Measurements from ENCODE around the gene TMEM134. TPM values are rescaled to one million over a fixed set of nuclear protein-coding genes. Genes with fewer than 3 reads are reported as not detected.

The TMEM134 gene
- total and polyA plus RNA-seq, 2 donors (not counting 3 experiments of a cell fraction or from before 2014, with no cell fraction given), result 33.4 to 207 TPM

DNA sequence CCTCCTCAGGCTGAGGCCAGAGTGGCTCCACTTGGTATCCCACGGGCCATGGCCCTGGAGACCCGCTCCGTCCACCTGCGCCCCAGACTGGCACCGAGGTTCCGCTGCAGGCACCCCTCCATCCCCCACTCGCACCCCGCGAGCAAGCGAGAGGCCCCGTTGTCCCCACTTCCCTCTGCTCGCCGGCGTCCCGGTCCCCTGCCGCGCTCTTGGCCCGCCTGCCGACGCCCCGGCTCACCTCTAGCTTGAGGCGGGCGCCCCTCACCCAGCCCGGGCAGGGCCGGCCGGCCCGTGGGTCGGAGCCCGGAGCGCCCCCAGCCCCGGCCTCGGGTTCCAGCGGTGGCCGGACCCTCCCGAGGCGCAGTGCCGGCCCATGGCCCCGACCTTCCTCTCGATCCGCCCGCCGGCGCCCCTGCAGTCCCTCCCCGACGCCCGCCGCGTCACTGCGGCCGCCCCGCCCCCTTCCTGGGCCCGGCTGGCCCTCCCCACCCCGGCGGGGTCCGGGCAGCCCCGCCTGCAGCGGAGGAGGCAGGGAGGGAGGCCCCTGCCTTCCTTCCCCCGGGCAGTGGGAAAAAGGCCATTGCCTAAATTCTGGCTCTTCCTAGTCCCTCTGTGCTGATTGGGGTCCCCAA, 36.0 kb upstream of the TMEM134 start, which contains the start of gene PITPNM1:
Gene PITPNM1 (minus strand): TSS at position 414 of the 632 bp plus-strand sequence. CDS start 1,183 bp downstream, outside the sequence.
- dilution Hi-C loops (cut with MboI; ENCODE audit: extremely low pct_ligation_motif_present, low sequenced_read_pairs), result no loop called here
- FAIRE-seq (peak; percentile 54), DNase-seq (ENCODE audit: low read depth, low spot score) (no peak)
- Histone ChIP-seq H3K27ac (ENCODE audit: insufficient read depth, low read depth, low read length) (peak within 1 kb of the TSS; percentile 51), H3K36me3 (ENCODE audit: control insufficient read depth in 2 of 2, extremely low read depth in 1 of 2, insufficient read depth in 2 of 2, low read length in 2 of 2) (peaks cover 0 to 4% of the 10 kb centered on the region in 2 experiments), H3K4me1 (ENCODE audit: control insufficient read depth, extremely low read depth, insufficient read depth, low read length) (peaks cover 36% of the 10 kb centered on the region), H3K9me1 (replicated peaks; ENCODE audit: control insufficient read depth, extremely low read depth, insufficient read depth, low read length) (no peaks in the 10 kb centered on the region), H4K20me1 (replicated peaks; ENCODE audit: control insufficient read depth, extremely low read depth, insufficient read depth, low read length) (no peaks in the 10 kb centered on the region), H3K79me2 (ENCODE audit: control insufficient read depth, insufficient read depth, low read length) (peaks cover 11% of the 10 kb centered on the region), H3K9me3 (replicated peaks; ENCODE audit: control insufficient read depth, insufficient read depth, low read length) (no peaks in the 10 kb centered on the region), H3K9ac (replicated peaks; ENCODE audit: extremely low read depth, insufficient read depth, low read length) (peak within 1 kb of the TSS; percentile 48), H3K27me3 (ENCODE audit: control insufficient read depth in 2 of 2, insufficient read depth in 2 of 2, low read length in 2 of 2) (no peaks in the 10 kb centered on the region), H3K4me2 (ENCODE audit: insufficient read depth, low read length) (peak within 1 kb of the TSS; percentile 62), H3K4me3 (replicated peaks in 1 of 3; ENCODE audit: insufficient read depth in 1 of 3, low read depth in 1 of 3, low read length in 3 of 3) (peak within 1 kb of the TSS; percentile 33 to 64 (median 43)), H2AFZ (ENCODE audit: low read depth, low read length) (peak within 1 kb of the TSS; percentile 56)
- no TSS peak for BruUV-seq (replicated peaks)
- intact Hi-C loops (cut with micrococcal nuclease), result loop anchor here (2.0 to 10.0 kb wide), 2 partner anchors 62 to 240 kb away; partner anchors contain the start of genes CORO1B and GRK2
- TF ChIP-seq POLR2AphosphoS5 (IDR thresholded peaks at IDR 0.05; ENCODE audit: insufficient read depth, low read depth, low read length), result peak; percentile 23
- TF ChIP-seq, protein P1, sequence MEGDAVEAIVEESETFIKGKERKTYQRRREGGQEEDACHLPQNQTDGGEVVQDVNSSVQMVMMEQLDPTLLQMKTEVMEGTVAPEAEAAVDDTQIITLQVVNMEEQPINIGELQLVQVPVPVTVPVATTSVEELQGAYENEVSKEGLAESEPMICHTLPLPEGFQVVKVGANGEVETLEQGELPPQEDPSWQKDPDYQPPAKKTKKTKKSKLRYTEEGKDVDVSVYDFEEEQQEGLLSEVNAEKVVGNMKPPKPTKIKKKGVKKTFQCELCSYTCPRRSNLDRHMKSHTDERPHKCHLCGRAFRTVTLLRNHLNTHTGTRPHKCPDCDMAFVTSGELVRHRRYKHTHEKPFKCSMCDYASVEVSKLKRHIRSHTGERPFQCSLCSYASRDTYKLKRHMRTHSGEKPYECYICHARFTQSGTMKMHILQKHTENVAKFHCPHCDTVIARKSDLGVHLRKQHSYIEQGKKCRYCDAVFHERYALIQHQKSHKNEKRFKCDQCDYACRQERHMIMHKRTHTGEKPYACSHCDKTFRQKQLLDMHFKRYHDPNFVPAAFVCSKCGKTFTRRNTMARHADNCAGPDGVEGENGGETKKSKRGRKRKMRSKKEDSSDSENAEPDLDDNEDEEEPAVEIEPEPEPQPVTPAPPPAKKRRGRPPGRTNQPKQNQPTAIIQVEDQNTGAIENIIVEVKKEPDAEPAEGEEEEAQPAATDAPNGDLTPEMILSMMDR (IDR thresholded peaks at IDR 0.05; ENCODE audit: extremely low read depth in 1 of 2, insufficient read depth in 1 of 2, low read depth in 1 of 2, low read length in 2 of 2), result no peak
- CTCF ChIA-PET, result interaction anchor here (0.5 to 2.3 kb wide), 7 partner anchors 103 to 432 kb away, joined by 3 to 20 read pairs (median 7); partner anchors contain the start of genes PPP1CA and RAD9A
- POLR2A ChIA-PET, result interaction anchor here (1.0 kb wide), 1 partner anchor 113 kb away, joined by 4 read pairs; the partner anchor contains the start of gene RAD9A
